ENCODE measurements around the gene MID1. TPM values are rescaled to one million over a fixed set of nuclear protein-coding genes. Genes with fewer than 3 reads are reported as not detected.
A peak's percentile ranks its signal among the peaks of the same experiment; 100 is the strongest.
"Not testable (repeated sequence)": the region's sequence is repeated elsewhere in the genome, so short reads cannot be mapped to it uniquely, and the experiment has no call there.

Gene MID1
- total RNA-seq, 8 experiments from 2014 or later: 8.8 to 36.4 (median 19.3) TPM

- Histone ChIP-seq H3K27ac (no peak overlapping the region), H3K4me3 (no peak overlapping the region), H3K4me1 (replicated peaks in 1 of 2) (peaks cover 26 to 55% of the 10 kb centered on the region in 2 donors)
- no peak for ATAC-seq (replicated peaks in 6 of 8)
- in situ Hi-C loops (cut with MboI; ENCODE audit: low pct_unique_long_range_greater_than_20kb in 2 of 9, low sequenced_read_pairs in 9 of 9, unreplicated experiment in 9 of 9): loop anchor here in 3 of 9 experiments (25.0 kb wide), 2 partner anchors 275 to 425 kb away; no protein-coding TSS in a partner anchor
- WGBS, 10 experiments: 18 to 69% (median 40%) methylated on average over 1 to 4 of the region's 4 CpGs; no CpG with 5 or more reads in 2 of the 10 experiments
Observed at GRCh38 chrX:10612215-10612614, 8.2 kb downstream of the MID1 start.

GRCh38 chrX:10611441-10612090 is 8.8 kb downstream of the MID1 start:
- WGBS, 10 experiments: 0 to 27% (median 9%) methylated on average over 1 to 4 of the region's 4 CpGs; no CpG with 5 or more reads in 2 of the 10 experiments
- peak in 1 of 8 experiments; percentile 26 for ATAC-seq (replicated peaks in 6 of 8)
- H3K4me1 ChIP-seq (replicated peaks in 1 of 2): peaks cover 23 to 48% of the 10 kb centered on the region in 2 donors
- no peak overlapping the region for H3K4me3 ChIP-seq
- in situ Hi-C loops (cut with MboI; ENCODE audit: low pct_unique_long_range_greater_than_20kb in 2 of 9, low sequenced_read_pairs in 9 of 9, unreplicated experiment in 9 of 9): loop anchor here in 3 of 9 experiments (25.0 kb wide), 2 partner anchors 274 to 424 kb away; no protein-coding TSS in a partner anchor
- H3K27ac ChIP-seq: no peak overlapping the region

GRCh38 chrX:10608099-10608498 is 12.3 kb downstream of the MID1 start:
- Histone ChIP-seq H3K4me3 (no peak overlapping the region), H3K27ac (no peak overlapping the region), H3K4me1 (replicated peaks in 1 of 2) (peaks cover 15 to 35% of the 10 kb centered on the region in 2 donors)
- WGBS, 10 experiments: 7 to 100% (median 51%) methylated on average over 1 to 3 of the region's 3 CpGs; no CpG with 5 or more reads in 5 of the 10 experiments
- no peak for ATAC-seq (replicated peaks in 6 of 8)
- in situ Hi-C loops (cut with MboI; ENCODE audit: low pct_unique_long_range_greater_than_20kb in 2 of 9, low sequenced_read_pairs in 9 of 9, unreplicated experiment in 9 of 9): loop anchor here in 3 of 9 experiments (25.0 kb wide), 2 partner anchors 271 to 421 kb away; no protein-coding TSS in a partner anchor

GRCh38 chrX:10607233-10607632 is 13.2 kb downstream of the MID1 start:
- no peak overlapping the region for H3K27ac ChIP-seq
- no peak for ATAC-seq (replicated peaks in 6 of 8)
- H3K4me1 ChIP-seq (replicated peaks in 1 of 2): peaks cover 15 to 31% of the 10 kb centered on the region in 2 donors
- no peak overlapping the region for H3K4me3 ChIP-seq
- 60 to 83% methylated on average over 1 to 2 of the region's 2 CpGs; no CpG with 5 or more reads in 8 of the 10 experiments for WGBS, 10 experiments
- in situ Hi-C loops (cut with MboI; ENCODE audit: low pct_unique_long_range_greater_than_20kb in 2 of 9, low sequenced_read_pairs in 9 of 9, unreplicated experiment in 9 of 9): loop anchor here in 3 of 9 experiments (25.0 kb wide), 2 partner anchors 270 to 420 kb away; no protein-coding TSS in a partner anchor

GRCh38 chrX:10603612-10604011 is 16.8 kb downstream of the MID1 start:
- H3K27ac ChIP-seq: no peak overlapping the region
- WGBS, 10 experiments: 22 to 60% (median 50%) methylated on average over 2 to 3 of the region's 3 CpGs; no CpG with 5 or more reads in 7 of the 10 experiments
- H3K4me3 ChIP-seq: no peak overlapping the region
- H3K4me1 ChIP-seq (replicated peaks in 1 of 2): peaks cover 3 to 7% of the 10 kb centered on the region in 2 donors
- in situ Hi-C loops (cut with MboI; ENCODE audit: low pct_unique_long_range_greater_than_20kb in 2 of 9, low sequenced_read_pairs in 9 of 9, unreplicated experiment in 9 of 9): loop anchor here in 3 of 9 experiments (25.0 kb wide), 2 partner anchors 266 to 416 kb away; no protein-coding TSS in a partner anchor
- no peak for ATAC-seq (replicated peaks in 6 of 8)

GRCh38 chrX:10602646-10603045 is 17.7 kb downstream of the MID1 start:
- in situ Hi-C loops (cut with MboI; ENCODE audit: low pct_unique_long_range_greater_than_20kb in 2 of 9, low sequenced_read_pairs in 9 of 9, unreplicated experiment in 9 of 9): loop anchor here in 3 of 9 experiments (25.0 kb wide), 2 partner anchors 265 to 415 kb away; no protein-coding TSS in a partner anchor
- ATAC-seq (replicated peaks in 6 of 8): no peak
- WGBS, 10 experiments: 43 to 100% (median 90%) methylated on average over 1 to 2 of the region's 2 CpGs; no CpG with 5 or more reads in 4 of the 10 experiments
- Histone ChIP-seq H3K4me3 (no peak overlapping the region), H3K4me1 (replicated peaks in 1 of 2) (peaks cover 3 to 7% of the 10 kb centered on the region in 2 donors), H3K27ac (no peak overlapping the region)

- Histone ChIP-seq H3K4me1 (replicated peaks in 1 of 2) (peaks cover 3 to 7% of the 10 kb centered on the region in 2 donors), H3K27ac (no peak overlapping the region), H3K4me3 (no peak overlapping the region)
- no peak for ATAC-seq (replicated peaks in 6 of 8)
- WGBS, 10 experiments: 17 to 100% (median 60%) methylated on average over 1 of the region's 1 CpG; no CpG with 5 or more reads in 6 of the 10 experiments
- in situ Hi-C loops (cut with MboI; ENCODE audit: low pct_unique_long_range_greater_than_20kb in 2 of 9, low sequenced_read_pairs in 9 of 9, unreplicated experiment in 9 of 9): loop anchor here in 3 of 9 experiments (25.0 kb wide), 2 partner anchors 263 to 413 kb away; no protein-coding TSS in a partner anchor
Observed at GRCh38 chrX:10600479-10600878, 19.9 kb downstream of the MID1 start.

- Histone ChIP-seq H3K27ac (no peak overlapping the region), H3K4me3 (no peak overlapping the region), H3K4me1 (replicated peaks in 1 of 2) (peaks cover 0 to 4% of the 10 kb centered on the region in 2 donors)
- ATAC-seq (replicated peaks in 6 of 8): no peak
- 17 to 100% (median 56%) methylated on average over 1 to 3 of the region's 5 CpGs; no CpG with 5 or more reads in 7 of the 10 experiments for WGBS, 10 experiments
- in situ Hi-C loops (cut with MboI; ENCODE audit: low pct_unique_long_range_greater_than_20kb in 2 of 9, low sequenced_read_pairs in 9 of 9, unreplicated experiment in 9 of 9): no loop called here
Observed at GRCh38 chrX:10598540-10598939, 21.8 kb downstream of the MID1 start.

- in situ Hi-C loops (cut with MboI; ENCODE audit: low pct_unique_long_range_greater_than_20kb in 2 of 9, low sequenced_read_pairs in 9 of 9, unreplicated experiment in 9 of 9): no loop called here
- ATAC-seq (replicated peaks in 6 of 8): peak in 3 of 8 experiments; percentile 50 to 63 (median 53)
- WGBS, 10 experiments: 33 to 100% methylated on average over 1 of the region's 1 CpG; no CpG with 5 or more reads in 8 of the 10 experiments
- H3K4me3 ChIP-seq: no peak overlapping the region
- no peak overlapping the region for H3K27ac ChIP-seq
- H3K4me1 ChIP-seq (replicated peaks in 1 of 2): no peaks in the 10 kb centered on the region
Observed at GRCh38 chrX:10597871-10598270, 22.5 kb downstream of the MID1 start.

GRCh38 chrX:10591363-10592335 is 28.7 kb downstream of the MID1 start:
- WGBS, 10 experiments: 28 to 66% (median 47%) methylated on average over 4 to 9 of the region's 11 CpGs; no CpG with 5 or more reads in 7 of the 10 experiments
- no peak for ATAC-seq (replicated peaks in 6 of 8)
- in situ Hi-C loops (cut with MboI; ENCODE audit: low pct_unique_long_range_greater_than_20kb in 2 of 9, low sequenced_read_pairs in 9 of 9, unreplicated experiment in 9 of 9): no loop called here
- peaks cover 4 to 5% of the 10 kb centered on the region in 2 donors for H3K4me1 ChIP-seq (replicated peaks in 1 of 2)
- H3K4me3 ChIP-seq: no peak overlapping the region
- no peak overlapping the region for H3K27ac ChIP-seq

- H3K27ac ChIP-seq; ATAC-seq (replicated peaks in 6 of 8); H3K4me1 ChIP-seq (replicated peaks in 1 of 2); in situ Hi-C loops (cut with MboI; ENCODE audit: low pct_unique_long_range_greater_than_20kb in 2 of 9, low sequenced_read_pairs in 9 of 9, unreplicated experiment in 9 of 9); H3K4me3 ChIP-seq: not testable (repeated sequence)
- WGBS, 10 experiments: 37 to 69% methylated on average over 5 to 8 of the region's 10 CpGs; no CpG with 5 or more reads in 8 of the 10 experiments
Observed at GRCh38 chrX:10589787-10590186, 30.6 kb downstream of the MID1 start.

GRCh38 chrX:10589098-10589497 is 31.3 kb downstream of the MID1 start:
- WGBS, 10 experiments: 40 to 100% methylated on average over 1 of the region's 6 CpGs; no CpG with 5 or more reads in 8 of the 10 experiments
- Histone ChIP-seq H3K4me3 (no peak overlapping the region), H3K27ac (no peak overlapping the region), H3K4me1 (replicated peaks in 1 of 2) (peaks cover 4 to 5% of the 10 kb centered on the region in 2 donors)
- ATAC-seq (replicated peaks in 6 of 8): no peak
- in situ Hi-C loops (cut with MboI; ENCODE audit: low pct_unique_long_range_greater_than_20kb in 2 of 9, low sequenced_read_pairs in 9 of 9, unreplicated experiment in 9 of 9): no loop called here
